Mucosa of rectum (tissue), 2 donors: ENCODE data around the gene PRKAG2.
"Not testable (repeated sequence)": the region's sequence is repeated elsewhere in the genome, so short reads cannot be mapped to it uniquely, and the experiment has no call there.

Experiments
- H3K27ac ChIP-seq, 2 donors: one replicate each; pipeline ENCODE4 v1.7.0; 2013; ENCODE audit warnings: inconsistent platforms in 2 of 2, low read depth in 2 of 2, low read length in 2 of 2
- H3K27me3 ChIP-seq, 2 donors: one replicate each; pipeline ENCODE4 v1.7.0; 2013; ENCODE audit warnings: low read length in 2 of 2; ENCODE audit not compliant: control insufficient read depth in 2 of 2, insufficient read depth in 2 of 2
- H3K36me3 ChIP-seq, 2 donors: one replicate each; pipeline ENCODE4 v1.7.0; 2013; ENCODE audit warnings: low read length in 2 of 2; ENCODE audit not compliant: control insufficient read depth in 2 of 2, insufficient read depth in 2 of 2
- H3K4me1 ChIP-seq, 2 donors: one replicate each; pipeline ENCODE4 v1.7.0; 2013; ENCODE audit warnings: low read length in 2 of 2, mild to moderate bottlenecking in 1 of 2; ENCODE audit not compliant: control insufficient read depth in 2 of 2, insufficient read depth in 2 of 2
- H3K4me3 ChIP-seq, 2 donors: one replicate each; pipeline ENCODE4 v1.7.0; 2013; ENCODE audit warnings: low read length in 2 of 2
- H3K9ac ChIP-seq, 2 donors: one replicate each; pipeline ENCODE4 v1.7.0; 2013; ENCODE audit warnings: low read length in 2 of 2, low read depth in 1 of 2, mild to moderate bottlenecking in 1 of 2
- H3K9me3 ChIP-seq, 2 donors: one replicate each; pipeline ENCODE4 v1.7.0; 2013; ENCODE audit warnings: low read length in 2 of 2; ENCODE audit not compliant: control insufficient read depth in 2 of 2
- donor health status: healthy.
- donor health status: Normal muscosa, but diverticular disease.

PRKAG2 gene

DNA sequence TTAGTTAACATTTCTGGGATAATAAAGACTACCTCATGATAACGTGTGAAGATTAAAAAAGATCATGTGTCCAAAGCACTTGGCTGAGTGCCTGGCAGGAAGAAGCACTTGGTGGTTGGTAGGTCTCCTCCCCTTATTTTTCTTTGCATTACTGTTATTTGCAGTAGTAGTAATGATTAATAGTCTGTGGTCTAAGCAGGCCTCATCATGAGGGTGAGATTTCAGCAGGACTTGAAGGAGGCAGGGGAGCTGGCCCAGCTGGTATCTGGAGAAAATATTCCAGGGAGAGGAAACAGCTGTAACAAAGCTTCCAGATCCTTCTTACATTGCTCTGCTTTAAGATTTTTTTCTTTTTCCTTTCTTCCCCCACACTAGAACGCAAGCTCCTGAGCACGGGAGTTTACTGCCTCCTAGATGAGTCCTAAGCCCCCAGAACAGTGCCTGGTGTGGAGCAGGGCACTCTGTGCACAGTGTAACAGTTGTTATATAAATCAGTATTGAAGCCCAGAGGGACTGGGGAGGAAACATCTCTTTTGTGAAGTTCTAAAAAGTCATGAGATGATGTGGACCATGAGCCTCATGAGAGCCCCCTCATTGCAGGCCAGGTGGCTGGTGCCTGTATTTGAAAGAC lies 326.1 kb downstream of the PRKAG2 start:
- Histone ChIP-seq H3K4me1 (no peaks in the 10 kb centered on the region), H3K4me3 (no peak overlapping the region), H3K36me3 (no peaks in the 10 kb centered on the region), H3K27me3 (no peaks in the 10 kb centered on the region), H3K27ac (no peak overlapping the region), H3K9me3 (no peaks in the 10 kb centered on the region), H3K9ac (no peak overlapping the region)

GRCh38 chr7:151549644-151550043 lies 327.3 kb downstream of the PRKAG2 start:
- H3K4me1 ChIP-seq, result no peaks in the 10 kb centered on the region
- no peak overlapping the region for H3K27ac ChIP-seq
- H3K36me3 ChIP-seq, result no peaks in the 10 kb centered on the region
- H3K4me3 ChIP-seq, result no peak overlapping the region
- no peaks in the 10 kb centered on the region for H3K27me3 ChIP-seq
- no peaks in the 10 kb centered on the region for H3K9me3 ChIP-seq
- no peak overlapping the region for H3K9ac ChIP-seq

GRCh38 chr7:151549083-151549482 lies 327.8 kb downstream of the PRKAG2 start:
- Histone ChIP-seq H3K4me3 (no peak overlapping the region), H3K27ac (no peak overlapping the region), H3K9ac (no peak overlapping the region), H3K4me1 (no peaks in the 10 kb centered on the region), H3K27me3 (no peaks in the 10 kb centered on the region), H3K9me3 (no peaks in the 10 kb centered on the region), H3K36me3 (no peaks in the 10 kb centered on the region)

DNA sequence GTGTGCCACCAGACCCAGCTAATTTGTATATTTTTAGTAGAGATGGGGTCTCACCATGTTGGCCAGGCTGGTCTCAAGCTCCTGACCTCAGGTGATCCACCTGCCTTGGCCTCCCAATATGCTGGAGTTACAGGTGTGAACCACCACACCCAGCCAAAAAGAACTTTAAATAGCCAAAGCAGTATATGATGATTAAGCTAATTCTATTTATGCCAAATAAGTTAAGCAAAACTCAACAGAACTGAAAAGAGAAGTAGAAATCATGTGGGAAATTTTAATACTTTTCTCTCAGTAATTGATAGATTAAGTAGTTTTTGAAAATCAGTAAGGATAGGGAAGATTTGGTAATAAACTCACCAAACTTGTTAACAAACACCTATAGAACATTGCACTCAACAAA lies 332.7 kb downstream of the PRKAG2 start:
- Histone ChIP-seq H3K36me3 (no peaks in the 10 kb centered on the region), H3K9ac (no peak overlapping the region), H3K27ac (no peak overlapping the region), H3K4me3 (no peak overlapping the region), H3K9me3 (no peaks in the 10 kb centered on the region), H3K4me1 (no peaks in the 10 kb centered on the region), H3K27me3 (no peaks in the 10 kb centered on the region)

DNA sequence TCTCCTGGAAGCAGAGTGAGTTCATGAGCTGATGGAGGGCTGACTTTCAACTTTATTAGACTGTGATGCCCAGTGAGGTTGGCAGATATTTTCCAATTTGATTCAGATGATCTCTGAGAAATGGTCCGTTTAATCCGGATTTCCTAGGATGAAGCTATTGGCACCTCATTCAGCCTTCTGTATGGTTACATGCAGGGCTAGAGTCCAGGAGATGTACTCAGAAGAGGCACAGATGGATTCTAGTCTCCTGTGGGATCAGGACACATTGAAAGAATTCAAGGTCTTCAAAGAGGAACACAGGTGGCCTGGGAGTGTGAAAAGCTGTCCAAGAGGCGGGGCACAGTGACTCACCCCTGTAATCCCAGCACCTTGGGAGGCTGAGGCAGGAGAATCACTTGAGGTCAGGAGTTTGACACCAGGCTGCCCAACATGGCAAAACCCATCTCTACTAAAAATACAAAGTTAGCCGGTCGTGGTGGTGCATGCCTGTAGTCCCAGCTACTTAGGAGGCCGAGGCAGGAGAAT lies 334.2 kb downstream of the PRKAG2 start:
- no peak overlapping the region for H3K27ac ChIP-seq
- H3K27me3 ChIP-seq, result peaks cover 0 to 1% of the 10 kb centered on the region in 2 donors
- no peaks in the 10 kb centered on the region for H3K9me3 ChIP-seq
- H3K36me3 ChIP-seq, result no peaks in the 10 kb centered on the region
- no peak overlapping the region for H3K4me3 ChIP-seq
- H3K9ac ChIP-seq, result no peak overlapping the region
- no peaks in the 10 kb centered on the region for H3K4me1 ChIP-seq

DNA sequence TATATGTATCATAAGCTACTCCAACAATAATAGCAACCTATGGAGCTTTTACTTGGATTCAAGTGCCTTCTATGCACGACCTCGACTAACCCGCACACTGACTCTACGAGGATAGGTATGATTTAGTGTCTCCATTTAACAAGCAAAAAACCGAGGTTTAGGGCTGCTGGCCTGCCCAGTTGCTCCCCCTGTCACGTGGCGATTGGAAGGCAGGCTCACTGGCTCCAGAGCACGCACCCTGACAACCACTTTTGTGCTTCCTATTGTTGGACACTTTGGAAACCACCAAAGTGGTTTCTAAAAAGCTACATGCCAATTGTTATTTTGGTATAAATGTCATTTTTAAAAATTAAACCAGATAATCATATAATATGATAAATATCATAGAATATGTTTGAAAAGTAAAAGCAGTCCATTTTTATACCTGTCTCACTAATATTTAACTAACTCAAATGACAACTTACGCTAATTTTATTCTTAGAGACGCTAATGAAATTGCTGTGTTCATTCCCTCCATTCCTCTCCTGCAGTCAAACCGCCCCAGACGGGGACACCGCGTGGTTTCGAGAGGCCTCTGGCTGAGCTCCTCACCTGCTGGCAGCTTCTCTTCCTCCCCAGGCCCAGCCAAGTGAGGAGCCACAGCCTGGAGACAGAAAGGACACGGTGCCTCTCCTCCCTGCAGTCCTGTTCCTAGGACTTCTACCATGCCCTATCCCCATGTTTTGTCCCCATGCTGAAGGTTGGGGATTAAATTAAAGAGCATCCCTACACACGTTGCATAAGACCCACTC lies 335.0 kb downstream of the PRKAG2 start:
- Histone ChIP-seq H3K4me1 (no peaks in the 10 kb centered on the region), H3K4me3 (no peak overlapping the region), H3K27ac (no peak overlapping the region), H3K27me3 (peaks cover 0 to 5% of the 10 kb centered on the region in 2 donors), H3K9me3 (no peaks in the 10 kb centered on the region), H3K9ac (no peak overlapping the region), H3K36me3 (no peaks in the 10 kb centered on the region)

DNA sequence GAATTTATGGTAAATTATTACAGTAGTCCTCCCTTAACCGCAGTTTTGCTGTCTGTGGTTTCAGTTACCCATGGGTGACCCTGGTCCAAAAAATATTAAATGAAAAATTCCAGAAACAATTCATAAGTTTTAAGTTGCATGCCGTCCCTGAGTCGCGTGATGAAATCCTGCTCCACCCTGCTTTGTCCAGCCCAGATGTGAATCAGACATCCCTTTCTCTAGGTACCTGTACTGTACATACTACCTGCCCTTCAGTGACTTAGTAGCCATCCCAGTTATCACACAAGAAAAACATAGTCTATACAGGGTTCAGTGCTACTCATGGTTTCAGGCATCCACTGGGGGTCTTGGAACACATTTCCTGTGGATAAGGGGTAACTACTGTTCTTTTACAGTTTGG lies 336.8 kb downstream of the PRKAG2 start:
- H3K4me1 ChIP-seq, result no peaks in the 10 kb centered on the region
- H3K27me3 ChIP-seq, result peaks cover 0 to 5% of the 10 kb centered on the region in 2 donors
- H3K9me3 ChIP-seq, result no peaks in the 10 kb centered on the region
- no peaks in the 10 kb centered on the region for H3K36me3 ChIP-seq
- no peak overlapping the region for H3K9ac ChIP-seq
- H3K27ac ChIP-seq, result no peak overlapping the region
- H3K4me3 ChIP-seq, result no peak overlapping the region

DNA sequence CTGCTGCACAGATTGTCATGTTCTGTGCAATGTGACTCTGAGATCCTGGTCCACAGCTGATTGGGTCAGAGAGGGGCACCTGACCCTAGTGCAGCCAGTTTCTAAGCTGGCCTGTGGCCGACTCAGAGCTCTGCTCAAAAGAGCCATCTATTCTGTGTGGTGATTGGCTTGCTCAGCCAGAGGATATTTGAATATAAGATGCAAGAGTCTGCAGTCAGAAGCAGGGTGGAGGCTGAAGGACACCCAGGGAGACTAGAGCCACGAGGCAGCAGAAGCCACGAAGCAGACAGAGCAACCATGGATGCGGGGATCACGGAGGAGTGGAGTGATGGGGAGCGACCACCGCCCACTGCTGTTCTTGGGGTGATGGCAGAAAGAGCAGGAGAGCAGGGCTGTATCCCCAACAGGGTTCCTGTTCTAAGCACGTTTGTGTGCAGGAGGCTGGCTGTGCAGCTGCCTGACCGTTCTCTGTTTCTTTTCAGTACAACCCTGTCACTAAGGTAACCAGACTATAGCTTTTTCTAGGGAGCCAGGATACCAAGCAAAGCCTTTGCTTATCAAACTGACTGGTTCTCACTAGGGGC lies 337.7 kb downstream of the PRKAG2 start:
- Histone ChIP-seq H3K9ac (no peak overlapping the region), H3K9me3 (no peaks in the 10 kb centered on the region), H3K27me3 (peaks cover 0 to 5% of the 10 kb centered on the region in 2 donors), H3K4me1 (no peaks in the 10 kb centered on the region), H3K27ac (no peak overlapping the region), H3K36me3 (no peaks in the 10 kb centered on the region), H3K4me3 (no peak overlapping the region)

DNA sequence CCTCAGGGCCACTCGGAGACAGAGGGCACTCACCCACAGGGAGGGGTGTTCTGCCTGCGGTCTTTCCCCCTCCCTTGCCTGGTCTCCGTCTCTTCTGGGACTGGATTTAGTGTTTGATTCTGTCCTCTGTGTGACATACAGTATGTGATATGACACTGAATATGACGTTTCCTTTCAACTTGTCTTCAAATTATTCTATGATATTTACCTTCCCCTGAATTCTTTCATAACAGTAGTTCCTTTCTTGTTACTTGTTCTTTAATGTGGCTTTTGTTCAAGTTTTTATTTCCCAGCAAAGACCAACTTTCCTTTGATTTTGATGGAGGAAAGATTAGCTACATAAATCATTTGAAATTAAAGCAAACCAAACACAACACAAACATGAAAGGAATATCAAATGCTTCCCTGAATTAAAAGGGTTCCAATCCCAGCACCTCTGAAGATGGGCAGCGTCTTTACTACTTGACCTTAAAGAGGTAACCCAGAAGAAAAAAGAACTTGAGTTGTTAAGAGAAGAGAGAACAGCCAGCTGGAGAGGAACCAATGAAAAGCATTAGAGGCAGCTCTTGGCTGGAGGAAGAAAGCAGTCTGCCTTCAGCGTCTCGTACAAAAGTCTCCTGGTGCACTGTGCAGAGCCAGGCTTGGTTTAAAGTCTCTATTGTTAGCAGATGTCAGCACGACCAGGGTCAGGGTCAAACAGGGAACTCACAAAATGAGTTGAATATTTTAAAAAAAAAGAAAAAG lies 338.9 kb downstream of the PRKAG2 start:
- H3K9me3 ChIP-seq, result no peaks in the 10 kb centered on the region
- H3K27ac ChIP-seq, result no peak overlapping the region
- H3K4me1 ChIP-seq, result no peaks in the 10 kb centered on the region
- no peak overlapping the region for H3K4me3 ChIP-seq
- H3K27me3 ChIP-seq, result peaks cover 0 to 5% of the 10 kb centered on the region in 2 donors
- no peaks in the 10 kb centered on the region for H3K36me3 ChIP-seq
- no peak overlapping the region for H3K9ac ChIP-seq

GRCh38 chr7:151536178-151536577 lies 340.7 kb downstream of the PRKAG2 start:
- H3K27ac ChIP-seq, H3K9ac ChIP-seq, H3K4me3 ChIP-seq, H3K9me3 ChIP-seq, H3K27me3 ChIP-seq, H3K4me1 ChIP-seq, H3K36me3 ChIP-seq: not testable (repeated sequence)
